ENCODE measurements around the gene FAM236B.
"Not testable (repeated sequence)": the region's sequence is repeated elsewhere in the genome, so short reads cannot be mapped to it uniquely, and the experiment has no call there.

FAM236B gene

DNA sequence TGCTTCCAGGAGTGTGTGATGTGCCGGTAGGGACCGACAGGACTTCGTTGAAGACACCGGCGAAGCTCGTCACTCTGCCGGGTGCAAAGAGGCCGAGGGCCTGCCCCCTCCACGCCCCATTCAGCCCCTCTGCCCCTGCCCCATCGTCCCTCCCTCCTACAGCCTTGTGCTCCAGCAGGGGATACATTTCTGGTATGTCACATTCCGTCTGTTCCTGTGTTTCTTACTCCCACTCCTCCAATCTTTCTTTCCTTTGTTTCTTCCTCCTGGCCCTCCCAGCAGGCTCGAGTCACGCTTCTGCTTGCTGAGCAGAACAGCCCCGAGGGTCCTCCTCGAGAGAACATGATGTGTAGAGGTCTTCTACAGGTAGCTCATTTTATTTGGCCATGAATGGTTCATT, at the start of gene FAM236B:
FAM236B (minus strand) TSS at position 101 of the 400 bp plus-strand sequence; CDS start at position 1, 100 bp downstream.
- H3K4me3 Mint-ChIP-seq; DNase-seq; H3K36me3 Mint-ChIP-seq (ENCODE audit: low read depth); H3K9me3 Mint-ChIP-seq; H3K27me3 Mint-ChIP-seq (ENCODE audit: low read depth, poor library complexity); H3K4me1 Mint-ChIP-seq; H3K27ac Mint-ChIP-seq: not testable (repeated sequence)

DNA sequence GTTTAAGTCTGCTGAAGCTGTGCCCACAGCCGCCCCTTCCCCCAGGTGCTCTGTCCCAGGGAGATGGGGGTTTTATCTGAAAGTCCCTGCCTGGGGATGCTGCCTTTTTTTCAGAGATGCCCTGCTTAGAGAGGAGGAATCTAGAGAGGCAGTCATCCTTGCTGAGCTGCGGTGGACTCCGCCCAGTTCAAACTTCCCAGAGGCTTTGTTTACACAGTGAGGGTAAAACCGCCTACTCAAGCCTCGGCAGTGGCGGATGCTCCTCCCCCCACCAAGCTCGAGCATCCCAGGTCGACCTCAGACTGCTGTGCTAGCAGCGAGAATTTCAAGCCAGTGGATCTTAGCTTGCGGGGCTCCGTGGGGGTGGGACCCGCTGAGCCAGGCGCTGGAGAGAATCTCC, 48.2 kb upstream of the FAM236B start:
- H3K27me3 Mint-ChIP-seq (ENCODE audit: low read depth, poor library complexity); H3K4me1 Mint-ChIP-seq; H3K27ac Mint-ChIP-seq; H3K9me3 Mint-ChIP-seq; H3K4me3 Mint-ChIP-seq; DNase-seq; H3K36me3 Mint-ChIP-seq (ENCODE audit: low read depth): not testable (repeated sequence)

- H3K4me1 Mint-ChIP-seq; H3K27ac Mint-ChIP-seq; H3K36me3 Mint-ChIP-seq (ENCODE audit: low read depth); DNase-seq; H3K4me3 Mint-ChIP-seq; H3K27me3 Mint-ChIP-seq (ENCODE audit: low read depth, poor library complexity); H3K9me3 Mint-ChIP-seq: not testable (repeated sequence)
Observed at GRCh38 chrX:72808110-72808509, 25.6 kb upstream of the FAM236B start, which contains the start of gene FAM236D. Gene FAM236D, minus strand, starts transcription at chrX:72808210. Its CDS starts 100 bp downstream, at chrX:72808110.

DNA sequence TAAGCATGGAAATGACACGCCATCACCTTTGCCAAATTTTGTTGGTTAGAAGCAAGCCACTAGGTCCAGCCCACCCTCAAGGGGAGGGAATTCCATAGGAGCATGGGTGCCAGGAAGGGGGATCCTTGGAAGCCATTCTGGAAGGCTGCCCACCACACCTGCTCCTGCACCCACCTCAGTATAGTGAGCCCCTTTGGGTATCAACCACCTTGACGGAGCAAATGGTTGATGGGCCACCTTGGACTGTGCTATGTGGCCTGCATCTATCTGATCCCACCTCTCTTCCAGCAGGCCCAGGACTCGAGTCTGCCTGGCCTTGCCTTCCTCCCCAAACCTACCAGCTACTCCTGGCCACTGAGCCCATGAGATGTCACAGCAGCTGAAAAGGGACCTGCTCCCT, 7.9 kb upstream of the FAM236B start:
- not testable (repeated sequence) for DNase-seq; H3K36me3 Mint-ChIP-seq (ENCODE audit: low read depth); H3K9me3 Mint-ChIP-seq; H3K27me3 Mint-ChIP-seq (ENCODE audit: low read depth, poor library complexity); H3K4me3 Mint-ChIP-seq; H3K4me1 Mint-ChIP-seq; H3K27ac Mint-ChIP-seq

- H3K9me3 Mint-ChIP-seq; H3K4me3 Mint-ChIP-seq; DNase-seq; H3K36me3 Mint-ChIP-seq (ENCODE audit: low read depth); H3K27me3 Mint-ChIP-seq (ENCODE audit: low read depth, poor library complexity); H3K27ac Mint-ChIP-seq; H3K4me1 Mint-ChIP-seq: not testable (repeated sequence)
Observed at GRCh38 chrX:72788142-72788541, 5.7 kb upstream of the FAM236B start.

- H3K27ac Mint-ChIP-seq; DNase-seq; H3K4me1 Mint-ChIP-seq; H3K4me3 Mint-ChIP-seq; H3K36me3 Mint-ChIP-seq (ENCODE audit: low read depth); H3K27me3 Mint-ChIP-seq (ENCODE audit: low read depth, poor library complexity); H3K9me3 Mint-ChIP-seq: not testable (repeated sequence)
Observed at GRCh38 chrX:72783964-72784363, 1.5 kb upstream of the FAM236B start.

DNA sequence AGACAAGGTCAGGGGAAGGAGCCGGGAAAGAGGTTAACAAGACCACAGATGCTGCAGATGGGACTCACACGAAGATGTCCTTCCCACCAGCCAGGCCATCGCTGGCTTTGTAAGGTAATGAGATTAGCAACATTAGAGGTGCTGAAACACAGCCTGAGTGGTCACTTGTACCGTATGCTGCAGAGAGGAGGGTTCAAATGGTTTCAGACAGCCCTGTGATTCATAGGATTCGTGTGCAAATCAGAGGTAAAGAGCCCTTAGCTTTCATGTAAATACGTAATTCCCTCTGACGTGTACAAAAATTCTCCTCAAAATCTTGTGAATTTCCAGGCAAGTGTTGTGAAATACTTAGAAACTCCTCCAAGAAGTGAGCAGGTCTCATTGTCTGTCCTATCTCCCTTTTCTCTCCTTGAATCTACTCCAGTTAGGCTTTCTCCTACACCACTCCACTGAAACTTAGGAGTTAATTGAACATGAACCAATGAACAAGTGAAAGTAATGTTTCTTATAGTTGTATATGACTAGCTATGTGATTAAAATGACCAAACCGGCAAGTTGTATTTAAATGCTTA, 991 bp upstream of the FAM236B start:
- not testable (repeated sequence) for H3K4me3 Mint-ChIP-seq; H3K4me1 Mint-ChIP-seq; H3K27ac Mint-ChIP-seq; H3K36me3 Mint-ChIP-seq (ENCODE audit: low read depth); H3K9me3 Mint-ChIP-seq; DNase-seq; H3K27me3 Mint-ChIP-seq (ENCODE audit: low read depth, poor library complexity)

DNA sequence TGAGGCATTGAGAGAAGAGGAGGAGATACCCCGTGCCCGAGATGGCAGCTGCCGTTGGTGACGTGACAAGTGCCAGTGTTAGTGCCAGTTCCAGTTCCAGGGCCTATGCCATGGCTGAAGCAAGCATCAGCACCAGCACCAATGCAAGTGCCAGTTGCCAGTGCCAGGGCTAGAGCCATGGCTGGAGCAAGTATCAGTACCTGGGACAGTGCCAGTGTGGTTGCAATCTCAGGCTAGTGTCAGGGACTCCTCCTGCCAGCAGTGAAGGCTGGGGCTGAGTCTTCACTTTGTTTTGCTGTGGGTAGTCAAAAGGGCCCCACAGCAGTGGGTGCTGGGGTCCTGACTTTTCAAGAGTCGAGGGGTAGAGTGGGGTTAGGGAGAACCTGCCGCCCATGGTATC, 4.3 kb downstream of the FAM236B start:
- DNase-seq; H3K27ac Mint-ChIP-seq; H3K9me3 Mint-ChIP-seq; H3K27me3 Mint-ChIP-seq (ENCODE audit: low read depth, poor library complexity); H3K36me3 Mint-ChIP-seq (ENCODE audit: low read depth); H3K4me3 Mint-ChIP-seq; H3K4me1 Mint-ChIP-seq: not testable (repeated sequence)

GRCh38 chrX:72777467-72777790, 5.0 kb downstream of the FAM236B start:
- H3K9me3 Mint-ChIP-seq; DNase-seq; H3K36me3 Mint-ChIP-seq (ENCODE audit: low read depth); H3K4me1 Mint-ChIP-seq; H3K4me3 Mint-ChIP-seq; H3K27me3 Mint-ChIP-seq (ENCODE audit: low read depth, poor library complexity); H3K27ac Mint-ChIP-seq: not testable (repeated sequence)

GRCh38 chrX:72776653-72777466, 5.6 kb downstream of the FAM236B start, which contains the start of gene DMRTC1B:
Gene DMRTC1B, plus strand, starts transcription at chrX:72776890. Its CDS starts 68,246 bp downstream, at chrX:72845136.
- H3K36me3 Mint-ChIP-seq (ENCODE audit: low read depth): not testable (repeated sequence)

DNA sequence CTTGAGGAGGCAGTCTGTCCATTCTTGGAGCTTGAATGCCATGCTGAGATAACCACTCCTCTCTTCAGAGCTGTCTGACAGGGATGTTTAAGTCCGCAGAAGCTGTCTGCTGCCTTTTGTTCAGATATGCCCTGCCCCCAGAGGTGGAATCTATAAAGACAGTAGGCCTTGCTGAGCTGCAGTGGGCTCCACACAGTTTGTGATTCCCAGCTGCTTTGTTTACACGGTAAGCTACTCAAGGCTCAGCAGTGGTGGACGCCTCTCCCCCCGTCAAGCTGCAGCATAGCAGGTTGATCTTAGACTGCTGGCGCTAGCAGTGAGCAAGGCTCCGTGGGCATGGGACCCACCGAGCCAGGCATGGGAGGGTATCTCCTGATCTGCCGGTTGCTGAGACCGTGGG, 22.0 kb downstream of the FAM236B start:
- H3K36me3 Mint-ChIP-seq (ENCODE audit: low read depth): not testable (repeated sequence)

More at GRCh38 chrX:72776653-72777466, 5.6 kb downstream of the FAM236B start, which contains the start of gene DMRTC1B:
- not testable (repeated sequence) for H3K27ac Mint-ChIP-seq; H3K4me1 Mint-ChIP-seq; H3K9me3 Mint-ChIP-seq; H3K4me3 Mint-ChIP-seq; DNase-seq; H3K27me3 Mint-ChIP-seq (ENCODE audit: low read depth, poor library complexity)

GRCh38 chrX:72748545-72748944, 33.9 kb downstream of the FAM236B start:
- not testable (repeated sequence) for H3K4me3 Mint-ChIP-seq; H3K36me3 Mint-ChIP-seq (ENCODE audit: low read depth); H3K9me3 Mint-ChIP-seq; H3K27ac Mint-ChIP-seq; DNase-seq; H3K27me3 Mint-ChIP-seq (ENCODE audit: low read depth, poor library complexity); H3K4me1 Mint-ChIP-seq

More for the DNA sequence above, 22.0 kb downstream of the FAM236B start:
- H3K27me3 Mint-ChIP-seq (ENCODE audit: low read depth, poor library complexity); H3K27ac Mint-ChIP-seq; H3K4me3 Mint-ChIP-seq; H3K4me1 Mint-ChIP-seq; H3K9me3 Mint-ChIP-seq; DNase-seq: not testable (repeated sequence)

DNA sequence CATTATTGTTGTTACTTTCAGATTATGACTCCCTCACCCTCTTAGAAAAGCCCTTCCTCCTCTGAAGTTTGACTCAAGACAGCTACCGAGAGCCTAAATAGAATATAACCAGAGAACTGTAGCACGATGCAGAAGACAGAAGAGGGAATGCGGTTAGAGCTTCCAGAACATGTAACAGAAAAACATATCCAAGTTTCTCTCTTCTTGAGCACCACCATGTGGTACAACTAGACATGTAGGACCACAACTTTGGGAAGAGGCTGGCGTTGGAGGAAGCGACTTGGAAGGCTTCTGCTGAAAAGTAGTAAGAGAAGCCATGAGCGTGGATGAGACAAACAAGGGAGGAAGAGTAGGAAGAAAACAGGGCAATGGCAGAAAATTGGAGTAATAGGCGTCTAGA, 36.9 kb downstream of the FAM236B start:
- H3K9me3 Mint-ChIP-seq; H3K4me1 Mint-ChIP-seq; H3K27ac Mint-ChIP-seq; H3K36me3 Mint-ChIP-seq (ENCODE audit: low read depth); H3K4me3 Mint-ChIP-seq; DNase-seq; H3K27me3 Mint-ChIP-seq (ENCODE audit: low read depth, poor library complexity): not testable (repeated sequence)
